Measurements from ENCODE around the gene MEAF6.
"Not testable (repeated sequence)": the region's sequence is repeated elsewhere in the genome, so short reads cannot be mapped to it uniquely, and the experiment has no call there.

Gene MEAF6

DNA sequence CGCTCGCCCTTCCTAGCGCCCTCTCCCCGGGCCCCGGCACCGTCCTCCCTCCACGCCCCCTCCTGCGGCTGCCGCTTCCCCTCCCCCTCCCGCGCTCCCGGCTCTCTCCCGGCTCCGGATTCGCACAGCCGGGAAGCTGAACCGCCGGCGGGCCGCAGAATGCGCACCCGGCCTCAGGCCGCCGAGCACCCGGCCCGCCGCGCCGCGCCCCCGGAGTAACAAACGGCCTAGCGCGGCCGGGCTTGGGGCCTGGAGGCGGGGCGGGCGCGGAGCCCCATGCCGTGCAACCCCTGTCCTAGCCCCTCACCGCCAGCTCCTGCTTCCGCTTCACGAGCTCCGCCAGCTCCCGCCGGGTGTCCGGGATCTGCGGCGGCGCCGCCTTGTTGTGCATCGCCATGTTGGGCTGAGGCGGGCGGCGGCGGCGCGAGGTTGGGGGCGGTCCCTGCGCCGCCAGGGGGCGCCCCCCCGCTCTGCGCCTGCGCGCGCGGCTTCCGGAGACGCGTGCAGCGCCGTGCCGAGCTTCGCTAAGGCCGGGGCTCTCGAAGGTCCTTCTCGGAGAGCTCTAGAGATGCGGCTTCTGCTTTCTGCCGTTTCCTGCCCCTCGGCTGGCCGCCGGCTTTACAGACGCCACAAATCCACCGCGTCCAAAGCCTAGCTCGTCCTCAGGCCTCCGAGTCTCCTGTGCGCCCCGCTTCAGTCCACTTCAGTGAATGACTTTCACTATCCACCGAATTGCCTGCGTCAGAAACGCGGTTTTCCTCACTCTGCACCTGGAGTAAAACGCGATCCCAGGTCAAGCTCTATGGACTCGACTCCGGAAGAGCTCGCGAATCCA is at the start of gene MEAF6:
MEAF6 (minus strand) TSS at position 417 of the 835 bp plus-strand sequence; CDS start at position 397, 20 bp downstream.
- peak; percentile 92 for DNase-seq

DNA sequence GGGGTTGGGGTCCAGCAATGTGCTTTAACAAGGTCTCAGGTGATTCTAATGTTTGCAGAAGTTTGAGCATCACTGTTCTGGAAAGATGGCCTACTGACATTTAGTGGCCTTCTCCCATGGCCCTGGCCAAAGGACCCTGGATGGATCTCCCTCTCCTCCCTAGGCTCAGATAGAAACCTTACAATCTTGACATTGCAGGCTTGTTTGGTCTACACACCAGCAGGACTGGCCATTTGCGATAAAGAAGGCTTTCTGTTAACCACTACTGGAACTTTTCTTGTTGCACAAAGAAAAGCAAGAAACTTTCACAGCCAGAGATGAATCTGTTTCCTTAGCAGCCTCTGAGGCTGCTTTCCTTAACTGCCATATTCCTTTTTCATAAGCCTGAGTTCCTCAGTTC is 48.4 kb upstream of the MEAF6 start:
- DNase-seq, result no peak

DNA sequence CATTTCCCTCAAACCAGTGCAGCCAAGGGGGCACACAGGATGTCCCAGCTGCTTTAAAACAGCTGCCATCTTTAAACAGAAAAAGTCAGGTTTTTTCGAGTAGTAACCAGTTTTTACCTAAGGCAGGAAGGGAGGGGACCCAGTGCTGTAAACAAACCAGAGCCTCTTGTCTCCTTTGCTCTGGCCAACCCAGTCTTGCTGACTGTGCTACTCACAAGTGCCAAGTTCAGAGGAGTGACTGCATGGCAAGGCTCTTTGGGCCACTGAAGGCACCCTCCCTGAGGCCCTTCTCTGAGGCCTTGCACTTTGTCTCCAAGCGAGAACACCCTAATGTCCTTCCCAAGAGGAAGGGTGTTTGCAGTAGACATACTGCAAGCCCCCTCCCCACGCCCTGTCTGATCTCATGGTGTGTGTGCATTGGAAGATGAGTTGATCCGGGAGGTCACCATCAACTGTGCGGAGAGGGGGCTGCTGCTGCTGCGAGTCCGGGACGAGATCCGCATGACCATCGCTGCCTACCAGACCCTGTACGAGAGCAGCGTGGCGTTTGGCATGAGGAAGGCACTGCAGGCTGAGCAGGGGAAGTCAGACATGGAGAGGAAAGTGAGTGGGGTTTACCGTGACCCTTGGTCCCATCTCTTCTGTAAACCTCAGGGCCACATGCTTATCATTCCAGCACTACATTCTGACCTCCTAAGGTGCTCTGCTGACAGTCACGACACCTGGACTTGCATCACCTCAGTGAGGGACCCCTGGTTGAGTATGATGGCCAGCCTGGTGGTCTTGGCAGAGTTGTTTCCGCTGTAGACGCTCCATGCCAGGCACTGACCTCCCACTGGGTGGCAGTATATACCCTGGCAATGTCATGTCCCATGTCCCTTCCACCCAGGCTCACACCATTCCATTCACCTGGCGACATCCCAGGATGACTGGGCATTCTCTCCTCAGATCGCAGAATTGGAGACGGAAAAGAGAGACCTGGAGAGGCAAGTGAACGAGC is 46.9 kb upstream of the MEAF6 start:
- peak; percentile 65 for DNase-seq

DNA sequence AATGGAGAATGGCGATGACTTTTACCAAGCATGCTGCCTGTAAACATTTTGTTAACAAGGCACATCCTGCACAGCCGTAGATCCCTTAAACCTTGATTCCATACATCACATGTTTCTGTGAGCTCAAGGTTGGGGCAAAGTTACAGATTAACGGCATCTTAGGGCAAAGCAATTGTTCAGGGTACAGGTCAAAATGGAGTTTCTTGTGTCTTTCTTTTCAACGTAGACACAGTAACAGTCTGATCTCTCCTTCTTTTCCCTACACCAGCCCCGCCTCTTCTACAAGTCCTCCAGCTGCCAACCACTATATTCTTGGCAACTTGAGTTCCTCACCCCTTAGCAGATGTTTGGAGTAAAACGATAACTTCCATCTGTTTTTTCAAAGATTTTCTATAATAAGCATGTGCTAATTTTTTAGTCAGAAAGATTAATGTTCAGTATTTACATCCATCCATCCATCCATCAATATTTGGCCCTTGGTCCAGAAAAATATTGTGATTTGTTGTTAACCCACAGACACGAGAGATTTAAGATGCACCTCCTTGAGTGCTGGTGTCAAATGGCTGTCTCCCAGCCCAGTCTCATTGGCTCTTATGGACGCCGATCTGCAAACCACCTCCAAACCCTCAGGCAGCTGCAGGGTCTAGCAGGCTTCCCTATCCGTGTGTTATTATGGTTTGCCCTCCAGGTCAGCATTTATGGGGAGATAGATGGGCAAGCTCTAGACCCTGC is 46.0 kb upstream of the MEAF6 start:
- DNase-seq, result no peak

DNA sequence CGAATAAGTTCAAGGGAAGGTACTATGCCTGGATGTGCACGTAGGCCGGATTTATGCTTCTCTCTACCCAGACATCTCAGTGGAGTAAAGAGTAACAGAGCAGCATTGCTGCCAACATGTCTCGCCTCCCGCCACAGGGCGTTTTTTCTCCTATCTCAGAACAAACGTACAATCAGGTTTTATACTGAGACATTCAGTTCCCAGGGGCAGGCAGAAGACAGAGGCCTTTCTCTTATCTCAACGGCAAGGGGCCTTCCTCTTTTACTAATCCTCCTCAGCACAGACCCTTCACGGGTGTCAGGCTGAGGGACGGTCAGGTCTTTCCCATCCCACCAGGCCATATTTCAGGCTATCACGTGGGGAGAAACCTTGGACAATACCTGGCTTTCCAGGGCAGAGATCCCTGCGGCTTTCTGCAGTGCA is 45.4 kb upstream of the MEAF6 start:
- not testable (repeated sequence) for DNase-seq

DNA sequence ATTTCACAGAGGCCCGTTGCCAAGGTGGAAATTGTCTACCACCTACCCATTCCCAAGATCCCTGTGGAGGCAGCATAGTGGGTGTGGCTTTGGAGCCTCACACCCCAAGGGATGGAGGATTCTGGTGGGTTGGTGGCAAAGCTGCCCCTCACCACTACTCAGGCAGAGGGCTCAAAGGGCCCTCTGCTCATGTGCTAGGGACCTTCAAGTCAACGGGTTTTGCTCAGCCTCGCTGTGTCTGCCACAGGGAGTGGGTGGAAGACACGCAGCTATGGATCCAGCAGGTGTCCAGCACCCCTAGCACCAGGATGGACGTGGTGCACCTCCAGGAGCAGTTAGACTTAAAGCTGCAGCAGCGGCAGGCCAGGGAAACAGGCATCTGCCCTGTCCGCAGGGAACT is 44.5 kb upstream of the MEAF6 start:
- DNase-seq, result no peak

DNA sequence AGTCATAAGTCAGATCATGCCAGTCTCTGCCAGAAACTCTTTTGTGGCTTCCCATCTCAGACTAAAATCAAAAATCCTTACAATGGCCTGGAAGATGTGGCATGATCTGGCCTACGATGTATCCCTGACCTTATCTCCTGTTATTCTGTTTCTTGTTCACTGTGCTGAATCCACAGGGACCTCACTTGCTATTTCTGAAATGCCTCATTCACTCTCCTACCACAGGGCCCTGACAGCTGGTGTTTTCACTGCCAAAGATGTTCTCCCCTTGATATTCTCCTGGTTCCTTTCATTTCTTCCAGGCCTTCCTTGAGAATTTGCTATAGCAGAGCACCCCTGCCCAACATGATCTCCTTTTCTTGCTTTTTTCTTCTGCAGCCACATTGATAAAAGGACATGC is 43.8 kb upstream of the MEAF6 start:
- DNase-seq, result no peak

DNA sequence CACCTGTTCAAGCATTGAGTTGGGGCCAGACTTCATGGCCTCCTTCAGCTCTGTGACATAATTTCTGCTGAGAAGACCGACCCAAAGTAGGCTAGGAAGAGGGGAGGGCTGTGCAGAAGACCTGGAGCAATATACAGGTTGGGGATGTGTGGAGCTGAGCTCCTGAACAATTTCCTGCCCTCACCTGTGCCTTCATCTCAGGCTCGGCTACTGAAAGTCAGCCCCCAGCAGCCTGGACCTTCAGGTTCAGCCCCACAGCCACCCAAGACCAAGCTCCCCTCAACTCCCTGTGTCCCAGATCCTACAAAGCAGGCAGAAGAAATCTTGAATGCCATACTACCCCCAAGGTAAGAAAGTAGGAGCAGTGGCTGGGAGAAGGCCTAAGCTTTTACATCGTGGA is 42.8 kb upstream of the MEAF6 start:
- no peak for DNase-seq

DNA sequence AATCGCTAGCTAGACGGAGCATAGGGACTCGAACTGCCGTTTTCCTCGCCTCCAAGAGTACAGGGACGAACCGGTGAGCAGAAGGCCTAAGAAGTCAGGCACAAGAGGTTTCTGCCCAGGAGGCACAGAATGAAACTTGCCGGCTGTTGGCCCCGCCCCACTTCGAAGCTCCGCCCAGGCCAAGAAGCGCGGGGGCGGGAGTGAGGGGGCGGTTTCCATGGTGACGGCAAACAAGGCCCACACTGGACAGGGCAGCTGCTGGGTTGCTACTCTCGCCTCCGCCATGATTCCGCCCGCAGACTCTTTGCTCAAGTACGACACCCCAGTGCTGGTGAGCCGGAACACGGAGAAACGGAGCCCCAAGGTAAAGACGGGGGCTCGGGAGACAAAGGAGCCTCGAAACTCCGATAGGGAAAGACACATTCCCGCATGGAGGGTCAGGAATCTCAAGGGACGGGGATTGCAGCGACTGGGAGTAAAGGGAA is 42.2 kb upstream of the MEAF6 start, which contains the start of gene DNALI1:
DNALI1 (plus strand) TSS at position 229 of the 485 bp plus-strand sequence; CDS start at position 284, 55 bp downstream.
- DNase-seq, result peak; percentile 97

DNA sequence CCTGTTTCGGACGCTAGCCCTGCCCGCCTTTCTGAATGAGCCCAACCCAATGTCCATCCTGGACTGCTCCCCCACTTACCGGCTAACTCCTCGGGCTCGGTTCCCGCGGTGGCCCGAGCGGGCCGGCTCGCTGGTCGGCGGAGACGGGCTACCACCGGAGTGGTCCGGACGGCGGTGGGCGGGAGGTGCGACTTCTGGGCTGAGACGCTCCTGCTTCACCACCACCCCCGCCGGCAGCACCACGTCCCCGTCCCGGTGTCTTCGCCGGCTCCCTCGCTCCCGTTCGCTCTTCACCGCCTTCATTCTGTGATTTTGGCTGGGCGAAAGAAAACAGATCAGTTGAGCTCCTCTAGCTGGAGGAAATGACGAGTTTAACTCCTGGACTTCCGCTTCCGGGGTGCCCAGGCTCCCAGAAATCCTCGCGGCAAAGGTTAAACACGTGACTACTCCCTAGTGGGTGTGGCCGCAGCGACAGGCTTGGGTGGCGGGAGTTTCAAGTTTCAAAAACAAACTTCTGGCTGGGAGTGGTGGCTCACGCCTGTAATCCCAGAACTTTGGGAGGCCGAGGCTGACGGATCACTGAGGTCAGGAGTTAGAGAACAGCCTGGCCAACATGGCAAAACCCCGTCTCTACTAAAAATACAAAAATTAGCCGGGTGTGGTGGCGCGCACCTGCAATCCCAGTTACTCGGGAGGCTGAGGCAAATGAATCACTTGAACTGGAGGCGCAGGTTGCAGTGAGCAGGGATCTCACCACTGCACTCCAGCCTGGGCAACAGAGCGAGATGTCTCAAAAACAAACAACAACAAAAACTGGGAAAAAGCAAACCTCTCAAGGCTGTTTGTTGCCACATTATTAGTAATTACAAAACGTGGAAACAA is 39.6 kb upstream of the MEAF6 start, which contains the start of gene SNIP1:
SNIP1 (minus strand) TSS at position 367 of the 882 bp plus-strand sequence; CDS start at position 303, 64 bp downstream.
- peak; percentile 96 for DNase-seq

DNA sequence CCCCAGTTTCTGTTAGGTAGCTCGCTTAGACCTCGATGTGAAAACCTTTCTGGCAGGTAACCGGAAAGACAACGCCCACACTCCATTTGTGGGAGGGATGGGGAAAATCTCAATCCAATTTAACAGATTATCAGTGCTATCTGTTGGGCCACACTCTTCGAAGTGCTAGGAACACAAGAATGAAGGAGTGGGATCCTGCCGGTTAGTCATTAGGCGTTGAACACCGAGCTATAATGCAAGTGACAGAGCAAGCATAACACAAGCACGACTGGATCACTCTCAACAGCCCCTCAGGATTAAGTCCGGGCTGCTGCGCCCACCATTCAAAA is 39.0 kb upstream of the MEAF6 start:
- DNase-seq, result no peak

DNA sequence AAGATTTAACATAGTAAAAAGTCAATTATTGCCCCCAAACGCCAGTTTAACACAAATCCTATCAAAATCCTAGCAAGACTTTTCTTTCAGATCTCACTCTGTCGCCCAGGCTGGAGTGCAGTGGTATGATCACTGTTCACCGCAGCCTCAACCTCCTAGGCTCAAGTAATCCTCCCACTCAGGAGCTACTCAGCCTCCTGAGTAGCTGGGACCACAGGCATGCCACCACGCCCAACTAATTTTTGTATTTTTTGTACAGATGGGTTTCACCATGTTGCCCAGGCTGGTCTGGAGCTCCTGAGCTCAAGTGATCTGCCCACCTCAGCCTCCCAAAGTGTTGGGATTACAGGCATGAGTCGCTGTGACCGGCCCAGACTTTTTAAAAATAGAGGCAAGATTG is 34.8 kb upstream of the MEAF6 start:
- no peak for DNase-seq

DNA sequence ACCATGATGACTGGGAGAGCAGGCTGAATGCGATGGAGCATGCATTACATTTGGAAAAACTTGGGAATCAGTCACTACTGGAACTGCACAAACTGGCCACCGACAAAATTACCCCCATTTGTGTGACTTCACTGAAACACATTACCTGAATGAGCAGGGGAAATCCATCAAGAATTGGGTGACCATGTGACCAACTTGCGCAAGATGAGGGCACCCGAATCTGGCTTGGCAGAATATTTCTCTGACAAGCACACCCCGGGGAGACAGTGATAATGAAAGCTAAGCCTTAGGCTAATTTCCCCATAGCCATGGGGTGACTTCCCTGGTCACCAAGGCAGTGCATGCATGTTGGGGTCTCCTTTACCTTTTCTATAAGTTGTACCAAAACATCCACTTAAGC is 30.5 kb upstream of the MEAF6 start:
- no peak for DNase-seq

DNA sequence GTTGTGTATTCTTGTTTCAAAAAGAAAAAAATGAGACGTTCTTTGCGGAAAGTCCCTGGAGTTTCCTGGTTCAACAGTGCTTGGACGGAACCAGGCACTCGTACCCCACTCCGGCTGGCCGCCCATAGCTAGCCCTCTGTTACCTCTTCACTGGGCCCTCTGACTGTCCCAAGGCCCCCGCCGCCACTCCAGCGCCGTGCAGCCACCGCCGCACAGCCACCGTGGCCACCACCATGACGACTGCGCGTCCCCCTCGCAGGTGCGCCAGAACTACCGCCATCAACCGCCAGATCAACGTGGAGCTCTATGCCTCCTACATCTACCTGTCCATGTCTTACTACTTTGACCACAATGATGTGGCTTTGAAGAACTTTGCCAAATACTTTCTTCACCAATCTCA is 30.0 kb upstream of the MEAF6 start:
- DNase-seq, result no peak

DNA sequence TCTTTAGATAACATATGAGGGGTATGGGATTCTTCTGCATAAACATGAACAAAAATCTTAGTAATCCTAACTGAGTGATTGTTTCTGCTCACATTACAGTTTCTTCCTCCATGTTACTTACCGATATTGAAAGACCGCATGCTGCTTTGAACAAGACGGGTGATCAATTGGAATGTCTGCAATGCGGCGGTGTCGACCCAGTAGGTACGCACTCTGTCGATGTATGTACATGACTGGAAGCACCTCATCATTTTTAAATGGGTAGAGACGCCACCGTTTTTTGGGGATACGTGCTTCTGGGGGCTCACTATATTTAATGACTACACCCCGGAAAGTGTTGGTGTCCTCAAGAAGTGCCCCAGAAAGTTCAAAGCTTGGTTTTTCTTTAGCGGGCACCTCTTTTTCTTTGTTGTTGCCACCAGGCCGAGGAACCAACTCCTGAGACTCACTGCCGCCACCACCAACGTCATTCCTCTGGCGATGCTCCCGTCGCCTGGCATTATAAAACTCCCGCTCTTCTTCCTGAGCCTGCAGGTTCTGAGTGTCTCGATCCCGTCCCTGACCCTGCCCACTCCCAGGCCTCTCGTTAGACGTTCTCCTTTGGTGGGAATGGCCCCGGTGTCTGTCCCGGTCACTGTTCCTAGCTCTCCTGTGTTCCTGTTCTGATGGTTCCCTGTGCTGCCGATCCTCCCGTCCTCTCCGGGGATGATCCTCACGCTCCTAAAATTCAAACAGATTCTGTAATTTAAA is 25.6 kb upstream of the MEAF6 start:
- DNase-seq, result no peak

DNA sequence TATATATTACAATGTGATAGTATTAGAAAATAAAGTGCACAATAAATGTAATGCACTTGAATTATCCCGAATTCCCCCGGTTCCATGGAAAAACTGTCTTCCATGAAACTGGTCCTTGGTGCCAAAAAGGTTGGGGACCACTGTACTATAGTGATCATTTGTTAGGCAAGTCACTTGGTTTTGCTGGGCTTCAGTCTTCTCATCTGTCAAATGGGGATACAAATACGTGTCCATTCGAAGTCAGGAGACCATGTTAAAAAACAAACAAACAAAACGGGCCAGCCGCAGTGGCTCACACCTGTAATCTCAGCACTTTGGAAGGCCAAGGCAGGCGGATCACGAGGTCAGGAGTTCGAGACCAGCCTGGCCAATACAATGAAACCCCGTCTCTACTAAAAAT is 24.6 kb upstream of the MEAF6 start:
- not testable (repeated sequence) for DNase-seq

DNA sequence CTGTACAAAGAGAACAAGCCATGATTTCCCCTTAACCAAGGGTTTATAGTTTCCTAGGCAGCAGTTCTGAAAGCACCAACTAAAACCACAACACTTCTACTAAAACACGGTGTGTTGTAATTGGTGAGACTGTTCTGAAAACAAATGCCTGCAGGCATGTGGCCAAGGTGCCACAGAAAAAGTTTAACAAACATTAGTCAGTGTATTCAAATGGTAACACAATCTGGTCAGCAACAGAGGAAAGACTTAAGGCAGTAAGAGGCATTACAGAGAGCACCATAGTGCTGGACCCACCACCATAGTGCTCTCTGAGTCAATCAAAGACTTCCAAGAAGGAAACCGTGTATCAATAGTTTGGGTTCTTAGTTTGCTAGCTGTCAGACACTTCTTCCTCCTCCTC is 22.8 kb upstream of the MEAF6 start:
- DNase-seq, result no peak

DNA sequence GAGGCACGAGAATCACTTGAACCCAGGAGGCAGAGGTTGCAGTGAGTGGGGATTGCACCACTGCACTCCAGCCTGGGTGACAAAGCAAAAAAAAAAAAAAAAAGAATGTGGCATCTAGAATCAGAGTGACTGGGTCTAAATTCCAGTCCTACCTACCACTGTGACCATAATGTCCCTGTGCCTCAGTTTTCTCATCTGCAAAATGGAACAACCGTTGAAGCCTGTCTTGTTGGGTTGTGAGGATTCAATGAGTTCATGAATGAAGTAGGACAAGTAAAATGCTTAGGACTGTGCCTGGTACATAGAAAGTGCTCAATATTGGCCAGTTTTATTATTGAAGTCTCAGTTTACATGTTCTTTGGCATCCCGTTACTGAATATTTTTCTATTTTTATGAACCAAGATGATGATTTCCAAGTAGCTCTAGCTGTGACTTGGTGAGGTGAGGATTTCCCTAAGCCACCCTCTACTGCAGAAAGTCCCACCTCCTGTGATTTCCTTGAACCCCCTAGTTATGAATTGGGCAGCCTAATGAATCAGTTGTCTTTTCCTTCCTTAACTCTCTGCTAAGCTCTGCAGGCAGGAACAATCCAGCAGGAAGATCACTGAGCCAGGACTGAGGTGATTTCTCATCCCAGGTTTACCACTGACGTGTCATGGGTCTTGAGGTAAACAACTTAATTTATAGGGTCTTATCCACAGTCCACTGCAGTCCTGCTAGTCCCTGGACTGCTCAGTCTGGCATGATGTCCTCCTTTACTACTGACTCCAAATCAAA is 18.9 kb upstream of the MEAF6 start:
- no peak for DNase-seq

DNA sequence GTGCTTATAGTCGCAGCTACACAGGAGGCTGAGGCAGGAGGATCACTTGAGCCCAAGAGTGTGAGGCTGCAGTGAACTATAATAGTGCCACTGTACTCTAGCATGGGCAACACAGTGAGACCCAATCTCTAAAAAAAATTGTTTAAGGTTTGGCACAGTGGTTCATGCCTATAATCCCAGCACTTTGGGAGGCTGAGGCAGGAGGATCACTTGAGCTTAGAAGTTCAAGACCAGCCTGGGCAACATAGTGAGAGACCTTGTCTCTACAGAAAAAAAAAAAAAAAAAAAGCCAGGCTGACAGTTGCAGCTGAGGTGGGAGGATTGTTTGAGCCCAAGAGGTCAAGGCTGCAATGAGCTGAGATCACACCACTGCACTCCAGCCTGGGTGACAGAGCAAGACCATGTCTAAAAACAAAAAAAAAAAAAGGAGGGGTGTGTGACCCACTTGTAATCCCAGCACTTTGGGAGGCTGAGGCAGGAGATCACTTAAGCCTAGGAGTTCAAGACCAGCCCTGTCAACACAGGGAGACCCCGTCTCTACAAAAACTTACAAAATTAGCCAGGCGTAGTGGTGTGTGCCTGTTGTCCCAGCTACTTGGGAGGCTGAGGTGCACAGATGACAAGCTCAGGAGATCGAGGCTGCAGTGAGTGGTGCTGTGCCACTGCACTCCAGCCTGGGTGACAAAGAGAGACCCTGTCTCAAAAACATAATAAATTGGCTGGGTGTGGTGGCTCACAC is 18.0 kb upstream of the MEAF6 start:
- DNase-seq, result not testable (repeated sequence)

Measured in islet precursor cell (in vitro differentiated cells).